A549 (cell line): Measurements from ENCODE around the gene POR. TPM values are rescaled to one million over a fixed set of nuclear protein-coding genes. Genes with fewer than 3 reads are reported as not detected.

Experiments
- ATAC-seq, 2 experiments: fragments of 200-7000 bp in 1 of 2; fragments of >200 bp in 1 of 2; cut with Nextera tagmentation in 1 of 2; cut with Tn5 transposase in 1 of 2; 3 replicates each; pipeline versions ENCODE4 v1.8.0 to v1.9.1; 2018 to 2020; ENCODE audit warnings: mild to moderate bottlenecking in 1 of 2, moderate library complexity in 1 of 2
- CTCF ChIA-PET: fragments of 300-600 bp; sonication (Branson Sonifier 250); formaldehyde crosslinking; extraction: SDS; loops from one replicate; lab custom pipeline; 2021; ENCODE audit warnings: antibody characterized with exemption, inconsistent platforms; lab: Yijun Ruan, JAX
- POLR2A ChIA-PET: fragments of 350-600 bp; formaldehyde crosslinking; extraction: SDS; loops from one replicate; lab custom pipeline; 2021; ENCODE audit warnings: antibody characterized with exemption, inconsistent platforms; lab: Yijun Ruan, JAX
- DNase-seq, 2 experiments: peaks; one replicate each; pipeline versions ENCODE4 v3.0.0 to v3.0.0-alpha.2; 2011 to 2016; ENCODE audit warnings: low read depth in 1 of 2, low spot score in 1 of 2
- FAIRE-seq: peaks from 2 replicates; lab custom pipeline; 2011; peaks lifted over from hg19 to GRCh38; lab: Jason Lieb, UNC
- H3K27ac ChIP-seq, 2 experiments: fragments of >200 bp; sonication (Bioruptor Twin); formaldehyde crosslinking; 3 replicates each; pipeline ENCODE4 v1.5.1; 2016 to 2017
- H3K4me1 ChIP-seq: fragments of >200 bp; sonication (Bioruptor Twin); formaldehyde crosslinking; 3 replicates; pipeline ENCODE4 v1.6.1; 2016
- H3K4me2 ChIP-seq: fragments of >200 bp; sonication (Bioruptor Twin); formaldehyde crosslinking; 3 replicates; pipeline ENCODE4 v1.6.1; 2016
- H3K4me3 ChIP-seq: fragments of >200 bp; sonication (Bioruptor Twin); formaldehyde crosslinking; 3 replicates; pipeline ENCODE4 v1.5.1; 2016
- H3K9me3 ChIP-seq: fragments of >200 bp; sonication (Bioruptor Twin); formaldehyde crosslinking; 3 replicates; pipeline ENCODE4 v1.6.1; 2016
- ATOH8 ChIP-seq: fragments of 250-450 bp; sonication (Bioruptor Pico); IDR thresholded peaks from 2 replicates; pipeline ENCODE4 v1.5.0; 2020; ENCODE audit warnings: low read depth, mild to moderate bottlenecking, moderate library complexity
- CEBPB ChIP-seq, 2 experiments: fragments of >200 bp in 1 of 2; sonication (Bioruptor Twin) in 1 of 2; formaldehyde crosslinking in 1 of 2; IDR thresholded peaks; 2 replicates each; pipeline ENCODE4 v1.6.1; 2012 to 2016
- CHD2 ChIP-seq: fragments of 150-350 bp; IDR thresholded peaks from 2 replicates; pipeline ENCODE4 v1.6.1; 2014; ENCODE audit warnings: low read length; ENCODE audit not compliant: partially characterized antibody
- CHD4 ChIP-seq: fragments of 200-600 bp; sonication (generic); IDR thresholded peaks from 2 replicates; pipeline ENCODE4 v1.6.1; 2016; ENCODE audit warnings: antibody characterized with exemption, mild to moderate bottlenecking, borderline replicate concordance
- EP300 ChIP-seq, 2 experiments: fragments of >200 bp; sonication (Bioruptor Twin); formaldehyde crosslinking; IDR thresholded peaks; 2 replicates in 1 of 2; 3 replicates in 1 of 2; pipeline ENCODE4 v1.6.1; 2016 to 2017
- FOSB ChIP-seq: fragments of 250-450 bp; sonication (Bioruptor Pico); IDR thresholded peaks from 2 replicates; pipeline ENCODE4 v1.5.0; 2020; ENCODE audit warnings: mild to moderate bottlenecking, moderate library complexity
- FOSL2 ChIP-seq, 2 experiments: fragments of 450-650 bp in 1 of 2; fragments of >200 bp in 1 of 2; sonication (Bioruptor Twin) in 1 of 2; formaldehyde crosslinking; IDR thresholded peaks; 2 replicates each; pipeline versions ENCODE4 v1.5.0 to v1.6.1; 2016 to 2020; ENCODE audit warnings: mild to moderate bottlenecking in 1 of 2, moderate library complexity in 1 of 2
- GATA3 ChIP-seq: IDR thresholded peaks from 2 replicates; pipeline ENCODE4 v1.6.1; 2012; ENCODE audit warnings: borderline replicate concordance
- HOXA7 ChIP-seq: fragments of 250-450 bp; sonication (Bioruptor Pico); IDR thresholded peaks from 2 replicates; pipeline ENCODE4 v1.5.0; 2020; ENCODE audit warnings: mild to moderate bottlenecking, moderate library complexity
- HOXB13 ChIP-seq: fragments of 250-450 bp; sonication (Bioruptor Pico); IDR thresholded peaks from 2 replicates; pipeline ENCODE4 v1.5.0; 2020; ENCODE audit warnings: low read depth, mild to moderate bottlenecking, moderate library complexity
- HOXB5 ChIP-seq: fragments of 250-450 bp; sonication (Bioruptor Pico); IDR thresholded peaks from 2 replicates; pipeline ENCODE4 v1.5.0; 2020; ENCODE audit warnings: mild to moderate bottlenecking, moderate library complexity
- MAZ ChIP-seq: fragments of 150-350 bp; IDR thresholded peaks from 2 replicates; pipeline ENCODE4 v1.6.1; 2014; ENCODE audit warnings: antibody characterized with exemption, low read depth, low read length, borderline replicate concordance
- NFE2L2 ChIP-seq: fragments of 150-350 bp; conservative IDR thresholded peaks from 2 replicates; pipeline ENCODE4 v1.6.1; 2014; ENCODE audit warnings: low read length
- NR3C1 ChIP-seq: fragments of >200 bp; sonication (Bioruptor Twin); formaldehyde crosslinking; IDR thresholded peaks from 3 replicates; pipeline ENCODE4 v1.6.1; 2017
- RAD21 ChIP-seq, 2 experiments: fragments of >200 bp in 1 of 2; sonication (Bioruptor Twin) in 1 of 2; formaldehyde crosslinking in 1 of 2; IDR thresholded peaks in 1 of 2; conservative IDR thresholded peaks in 1 of 2; 2 replicates in 1 of 2; 3 replicates in 1 of 2; pipeline ENCODE4 v1.6.1; 2012 to 2018; ENCODE audit warnings: inconsistent platforms in 1 of 2
- RARB ChIP-seq: fragments of 250-450 bp; sonication (Bioruptor Pico); IDR thresholded peaks from 2 replicates; pipeline ENCODE4 v1.8.0; 2021; ENCODE audit warnings: mild to moderate bottlenecking, moderate library complexity
- RCOR1 ChIP-seq: fragments of 150-350 bp; IDR thresholded peaks from 2 replicates; pipeline ENCODE4 v1.6.1; 2014; ENCODE audit warnings: antibody characterized with exemption, low read length, low read depth
- RNF2 ChIP-seq: fragments of 200-600 bp; sonication (generic); IDR thresholded peaks from 2 replicates; pipeline ENCODE4 v1.6.1; 2016; ENCODE audit warnings: low read depth, mild to moderate bottlenecking, antibody characterized with exemption, moderate library complexity, borderline replicate concordance
- SMC3 ChIP-seq: fragments of >200 bp; sonication (Bioruptor Twin); formaldehyde crosslinking; IDR thresholded peaks from 3 replicates; pipeline ENCODE4 v1.6.1; 2018; ENCODE audit warnings: inconsistent platforms
- TP53 ChIP-seq: fragments of 250-450 bp; sonication (Bioruptor Pico); IDR thresholded peaks from 2 replicates; pipeline ENCODE4 v1.5.0; 2021; ENCODE audit warnings: mild to moderate bottlenecking, moderate library complexity
- ZC3H11A ChIP-seq: fragments of 450-650 bp; IDR thresholded peaks from 2 replicates; pipeline ENCODE4 v1.6.1; 2014; ENCODE audit warnings: antibody characterized with exemption, mild to moderate bottlenecking
- ZSCAN20 ChIP-seq: fragments of 250-450 bp; sonication (Bioruptor Pico); IDR thresholded peaks from 2 replicates; pipeline ENCODE4 v1.8.0; 2022; ENCODE audit warnings: mild to moderate bottlenecking, moderate library complexity
- WGBS: methylation state at CpG from one replicate; pipeline ENCODE4 v1.1.6; 2017; ENCODE audit errors: missing lambda C conversion rate; 5-methylcytosine and 5-hydroxymethylcytosine counted together
- polyA plus RNA-seq, 4 experiments: library from polyadenylated mRNA; depleted of rRNA in 3 of 4; stranded (reverse); fragments of >200 nt; fragmentation: RNase III in 1 of 4; extraction: RNeasy Plus Mini Kit Qiagen cat#74134 plus additional on column Dnase treatment in 1 of 4; gene quantifications; 2 replicates in 3 of 4; 3 replicates in 1 of 4; pipeline ENCODE4 v1.2.3, GENCODE V29; 2011 to 2017
- TF ChIP-seq, protein P1 (sequence below): fragments of 250-450 bp; sonication (Bioruptor Pico); IDR thresholded peaks from 2 replicates; pipeline ENCODE4 v1.5.0; 2021; ENCODE audit warnings: mild to moderate bottlenecking, moderate library complexity, borderline replicate concordance

POR gene
- polyA plus RNA-seq, 2 of the 4 experiments (the other 2 are of a cell fraction): 71.1 to 109 TPM

- no peak for DNase-seq
- POLR2A ChIA-PET: no interaction called here
- H3K27ac ChIP-seq: peak overlapping the region; percentile 32 to 73; a peak in 4 of 6 replicates
- 87% methylated on average over 11 of the region's 12 CpGs for WGBS
- no peak for ATAC-seq
- TF ChIP-seq RARB (CRISPR knock-in tag) (no peak), GATA3 (no peak), HOXB13 (CRISPR knock-in tag) (no peak), NR3C1 (no peak), ZC3H11A (no peak), MAZ (no peak), HOXA7 (CRISPR knock-in tag) (no peak), ZSCAN20 (CRISPR knock-in tag) (no peak), ATOH8 (CRISPR knock-in tag) (no peak), RCOR1 (no peak), NFE2L2 (no peak), TP53 (no peak), RAD21 (conservative IDR thresholded peaks at IDR 0.05 in 1 of 2, IDR thresholded peaks at IDR 0.05 in 1 of 2) (no peak), EP300 (IDR thresholded peaks at IDR 0.05) (no peak), CHD4 (no peak), FOSB (no peak), FOSL2 (IDR thresholded peaks at IDR 0.05) (no peak), FOSL2 (CRISPR knock-in tag; IDR thresholded peaks at IDR 0.05) (no peak), CEBPB (IDR thresholded peaks at IDR 0.05) (no peak)
- TF ChIP-seq, protein P1, sequence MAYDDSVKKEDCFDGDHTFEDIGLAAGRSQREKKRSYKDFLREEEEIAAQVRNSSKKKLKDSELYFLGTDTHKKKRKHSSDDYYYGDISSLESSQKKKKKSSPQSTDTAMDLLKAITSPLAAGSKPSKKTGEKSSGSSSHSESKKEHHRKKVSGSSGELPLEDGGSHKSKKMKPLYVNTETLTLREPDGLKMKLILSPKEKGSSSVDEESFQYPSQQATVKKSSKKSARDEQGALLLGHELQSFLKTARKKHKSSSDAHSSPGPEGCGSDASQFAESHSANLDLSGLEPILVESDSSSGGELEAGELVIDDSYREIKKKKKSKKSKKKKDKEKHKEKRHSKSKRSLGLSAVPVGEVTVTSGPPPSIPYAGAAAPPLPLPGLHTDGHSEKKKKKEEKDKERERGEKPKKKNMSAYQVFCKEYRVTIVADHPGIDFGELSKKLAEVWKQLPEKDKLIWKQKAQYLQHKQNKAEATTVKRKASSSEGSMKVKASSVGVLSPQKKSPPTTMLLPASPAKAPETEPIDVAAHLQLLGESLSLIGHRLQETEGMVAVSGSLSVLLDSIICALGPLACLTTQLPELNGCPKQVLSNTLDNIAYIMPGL: no peak
- H3K4me1 ChIP-seq: peaks cover 55% of the 10 kb centered on the region
- no peak overlapping the region for H3K4me3 ChIP-seq
- peak overlapping the region; percentile 43; the same call in 2 of the 3 replicates for H3K4me2 ChIP-seq
- no peaks in the 10 kb centered on the region for H3K9me3 ChIP-seq
- no peak for FAIRE-seq
- CTCF ChIA-PET: interaction anchor here (1.0 to 1.6 kb wide), 3 partner anchors 8 to 307 kb away, joined by 3 to 4 read pairs (median 3); no protein-coding TSS in a partner anchor
Measured at GRCh38 chr7:75955331-75955955, 40.5 kb downstream of the POR start.

DNA sequence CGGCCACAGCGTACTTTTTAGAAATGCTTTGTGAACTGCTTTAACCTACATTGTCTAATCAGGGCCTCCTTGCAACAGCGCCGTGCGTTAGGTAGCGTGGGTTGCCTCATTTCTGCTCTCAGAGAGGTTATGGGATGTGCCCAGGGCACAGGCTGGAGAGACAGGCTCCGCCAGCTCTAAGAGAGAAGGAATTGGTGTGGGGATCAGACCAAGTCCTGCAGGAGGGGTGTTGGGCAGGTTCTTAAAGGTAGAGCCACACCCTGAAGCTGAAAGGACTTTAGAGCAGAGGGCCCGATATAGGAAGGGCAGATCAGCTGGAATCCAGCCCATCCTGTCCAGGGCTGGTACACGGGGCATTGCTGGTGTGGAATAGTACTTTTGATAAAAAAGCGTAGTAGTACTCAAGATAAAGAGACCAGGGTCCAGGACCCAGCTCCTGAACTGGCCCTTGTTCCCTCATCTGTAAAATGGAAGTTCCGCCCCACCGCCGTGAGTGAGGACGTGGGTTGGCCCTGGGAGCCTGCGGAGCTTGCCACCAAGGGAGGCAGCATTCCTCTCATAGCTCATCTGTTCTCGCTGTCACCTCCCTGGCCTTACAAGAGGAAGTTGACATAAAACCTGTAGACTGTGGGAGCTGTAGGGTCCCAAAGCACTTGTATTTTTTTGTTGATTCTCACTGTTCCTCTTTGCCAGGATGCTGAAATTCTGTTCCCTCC is 42.2 kb downstream of the POR start:
- 68% methylated on average over 16 of the region's 16 CpGs for WGBS
- CTCF ChIA-PET: interaction anchor here (1.3 to 1.6 kb wide), 5 partner anchors 8 to 90 kb away, joined by 3 to 5 read pairs (median 4); no protein-coding TSS in a partner anchor

More for the DNA sequence above, 42.2 kb downstream of the POR start:
- no peaks in the 10 kb centered on the region for H3K9me3 ChIP-seq
- TF ChIP-seq HOXB5 (no peak), RNF2 (no peak), RARB (CRISPR knock-in tag) (no peak), SMC3 (no peak), CHD2 (no peak)
- TF ChIP-seq, all 56 proteins: peak for 0
- Histone ChIP-seq H3K4me2 (peak overlapping the region; percentile 43), H3K4me3 (no peak overlapping the region), H3K27ac (peak overlapping the region; percentile 73 to 79), H3K4me1 (peaks cover 43% of the 10 kb centered on the region)
- peak in 1 of 2 experiments; percentile 79 for DNase-seq
- POLR2A ChIA-PET: interaction anchor here (2.0 kb wide), 1 partner anchor 42 kb away, joined by 6 read pairs; the partner anchor contains the start of gene POR
- FAIRE-seq: no peak
- ATAC-seq: peak; percentile 52 to 60; a peak in 5 of 6 replicates
